GM19452 (cell line): ENCODE results near the gene RBM18.

Experiments
- ATAC-seq: cut with Tn5 transposase; IDR thresholded peaks from one replicate; pipeline ENCODE4 v1.9.1; 2021; ENCODE audit not compliant: unreplicated experiment

Gene RBM18

GRCh38 chr9:122261469-122261881, 3.2 kb downstream of the RBM18 start:
- no peak for ATAC-seq

- no peak for ATAC-seq
Measured at GRCh38 chr9:122258886-122259415, 5.7 kb downstream of the RBM18 start.

GRCh38 chr9:122256206-122256605, 8.4 kb downstream of the RBM18 start:
- ATAC-seq = no peak

GRCh38 chr9:122254761-122255160, 9.9 kb downstream of the RBM18 start:
- no peak for ATAC-seq

- ATAC-seq = no peak
Measured at GRCh38 chr9:122252796-122253195, 11.8 kb downstream of the RBM18 start.

GRCh38 chr9:122251351-122251750, 13.3 kb downstream of the RBM18 start:
- ATAC-seq = no peak

- no peak for ATAC-seq
Measured at GRCh38 chr9:122248448-122248865, 16.2 kb downstream of the RBM18 start.

GRCh38 chr9:122246666-122247065, 18.0 kb downstream of the RBM18 start:
- ATAC-seq = no peak

- no peak for ATAC-seq
Measured at GRCh38 chr9:122244349-122244748, 20.3 kb downstream of the RBM18 start.

GRCh38 chr9:122239722-122240121, 24.9 kb downstream of the RBM18 start:
- no peak for ATAC-seq

- no peak for ATAC-seq
Measured at GRCh38 chr9:122236681-122237080, 28.0 kb downstream of the RBM18 start.

GRCh38 chr9:122234022-122234748, 30.5 kb downstream of the RBM18 start:
- no peak for ATAC-seq

GRCh38 chr9:122232796-122233306, 31.8 kb downstream of the RBM18 start:
- ATAC-seq = no peak

- no peak for ATAC-seq
Measured at GRCh38 chr9:122229485-122229837, 35.2 kb downstream of the RBM18 start.

GRCh38 chr9:122228568-122229484, 35.8 kb downstream of the RBM18 start, which contains the start of gene LHX6:
TSS of gene LHX6 (minus strand) at chr9:122228957. CDS start at chr9:122228740, 217 bp downstream.
- ATAC-seq = no peak

- ATAC-seq = no peak
Measured at GRCh38 chr9:122228191-122228567, 36.5 kb downstream of the RBM18 start.

GRCh38 chr9:122227575-122227900, 37.1 kb downstream of the RBM18 start:
- ATAC-seq = no peak

- no peak for ATAC-seq
Measured at GRCh38 chr9:122226758-122227574, 37.7 kb downstream of the RBM18 start.

GRCh38 chr9:122226142-122226757, 38.4 kb downstream of the RBM18 start:
- ATAC-seq = no peak

- ATAC-seq = no peak
Measured at GRCh38 chr9:122225312-122226141, 39.1 kb downstream of the RBM18 start.
